ENCODE data around the gene SLIT1.
A peak's percentile ranks its signal among the peaks of the same experiment; 100 is the strongest.

Gene SLIT1

DNA sequence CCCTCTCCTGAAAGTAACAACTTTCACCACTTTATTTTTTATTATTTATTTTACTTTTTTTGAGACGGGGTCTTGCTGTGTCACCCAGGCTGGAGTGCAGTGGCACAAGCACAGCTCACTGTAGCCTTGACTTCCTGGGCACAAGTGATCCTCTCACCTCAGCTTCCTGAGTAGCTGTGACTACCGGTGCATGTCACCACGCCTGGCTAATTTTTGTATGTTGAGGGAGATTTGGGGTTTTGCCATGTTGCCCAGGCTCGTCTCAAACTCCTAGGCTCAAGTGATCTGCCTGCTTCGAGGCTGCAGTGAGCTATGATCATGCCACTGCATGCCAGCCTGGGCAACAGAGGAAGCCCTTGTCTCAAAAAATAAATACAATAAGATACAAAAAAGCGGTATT is 14.9 kb upstream of the SLIT1 start:
- no peak for DNase-seq (ENCODE audit: low read depth in 2 of 2)

DNA sequence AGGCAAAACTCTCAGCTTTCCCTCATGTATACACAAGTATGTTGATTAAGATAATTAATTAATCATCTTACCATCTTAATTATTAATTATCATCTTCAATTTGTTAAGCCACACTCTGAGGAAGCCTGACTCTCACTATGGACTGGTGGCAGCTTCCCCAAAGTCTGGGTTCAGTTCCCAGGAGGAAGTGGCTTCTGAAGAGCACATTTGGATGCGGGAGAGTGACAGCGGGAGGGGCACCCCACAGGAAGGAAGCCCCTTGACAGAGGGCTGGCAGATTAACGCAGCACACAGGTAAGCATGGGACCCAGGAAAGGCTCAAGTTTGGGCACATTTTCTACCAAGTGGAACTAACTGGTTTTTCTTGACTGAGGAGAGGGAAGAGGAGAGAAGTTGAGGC is 13.4 kb upstream of the SLIT1 start:
- DNase-seq (ENCODE audit: low read depth in 2 of 2) = no peak

DNA sequence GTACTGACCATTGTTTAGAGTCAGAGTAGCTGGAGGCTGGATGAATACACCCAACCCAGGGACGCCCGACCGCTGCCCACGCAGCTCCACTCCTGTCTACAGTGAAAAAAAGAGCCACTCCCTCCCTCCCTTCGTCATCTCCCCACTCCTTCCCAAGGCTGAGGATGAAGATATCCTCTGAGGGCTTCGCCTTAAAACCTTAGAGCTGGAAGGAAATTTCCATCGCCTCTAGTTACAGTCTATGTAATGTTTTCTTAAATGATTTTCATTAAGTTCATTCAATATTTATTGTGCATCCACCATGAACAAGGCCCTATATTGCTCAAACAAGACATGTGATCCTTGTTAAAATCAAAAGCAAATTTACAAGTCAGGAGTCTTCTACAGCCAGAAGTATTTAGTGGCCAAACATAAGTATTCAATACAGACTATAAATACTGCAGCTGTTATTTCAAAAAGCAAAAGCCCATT is 11.3 kb upstream of the SLIT1 start:
- no peak for DNase-seq (ENCODE audit: low read depth in 2 of 2)

DNA sequence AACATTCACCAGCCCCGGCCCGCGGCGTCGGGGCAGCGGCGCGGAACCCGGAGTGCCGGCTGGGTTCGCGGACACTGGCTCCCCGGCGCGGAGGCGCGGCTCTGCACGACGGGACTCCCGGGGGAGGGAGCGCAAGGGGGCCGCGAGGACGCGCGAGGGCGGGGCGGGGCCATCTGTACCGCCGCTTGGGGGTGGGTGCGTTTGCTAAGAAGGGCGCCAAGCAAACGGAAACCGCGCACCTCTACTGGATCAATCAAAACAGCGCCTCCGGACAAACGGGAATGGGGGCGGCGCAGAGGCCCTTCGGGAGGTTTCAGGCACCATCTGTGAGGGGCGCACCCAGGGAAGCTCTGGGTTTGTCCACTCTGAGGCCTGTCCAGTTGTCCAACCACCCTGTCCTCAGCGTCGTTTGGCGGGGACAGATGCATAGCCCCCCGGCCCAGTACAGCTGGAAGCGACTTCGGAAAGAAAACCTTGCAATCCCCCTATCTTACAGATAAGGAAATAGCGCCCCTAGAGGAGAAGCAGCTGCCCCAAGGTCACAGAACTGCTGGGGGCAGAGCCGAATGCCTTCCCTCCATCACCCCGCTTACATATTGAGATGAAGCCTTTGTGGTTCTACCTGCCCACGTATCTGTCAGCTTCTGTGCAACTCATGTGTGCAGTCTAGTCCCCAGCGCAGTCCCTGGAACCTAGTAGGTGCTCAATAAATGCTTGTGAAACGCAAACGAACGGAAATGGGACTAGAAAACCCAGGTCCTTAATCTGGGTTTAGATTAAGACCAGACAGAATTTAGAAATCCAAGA is 10.7 kb upstream of the SLIT1 start:
- DNase-seq (ENCODE audit: low read depth in 2 of 2) = peak; percentile 40 to 58

DNA sequence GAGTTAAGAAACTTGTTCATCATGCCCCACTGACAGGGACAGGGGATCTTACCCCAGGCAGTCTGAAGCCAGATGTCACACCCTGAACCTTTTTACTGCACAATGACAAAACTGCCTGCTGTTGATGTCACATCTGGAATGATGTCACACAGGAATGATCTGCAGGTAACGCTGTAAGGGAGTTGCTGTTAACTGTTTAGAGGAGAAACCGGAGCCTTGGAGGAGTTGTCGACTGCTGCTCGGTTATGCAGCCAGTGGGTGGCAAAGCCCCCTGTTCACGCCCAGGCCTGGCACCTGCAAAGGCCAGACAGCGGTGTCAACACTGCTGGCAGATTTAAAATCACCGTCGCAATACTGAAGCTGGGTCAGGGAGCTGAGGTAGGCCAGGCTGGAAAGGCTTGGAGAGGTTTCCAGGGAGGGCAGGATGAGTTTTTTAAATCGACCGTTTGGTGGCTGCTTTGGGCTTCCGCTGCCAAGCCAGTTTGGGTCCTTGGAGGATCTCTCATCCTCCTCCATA is 10.0 kb upstream of the SLIT1 start:
- DNase-seq (ENCODE audit: low read depth in 2 of 2) = no peak

DNA sequence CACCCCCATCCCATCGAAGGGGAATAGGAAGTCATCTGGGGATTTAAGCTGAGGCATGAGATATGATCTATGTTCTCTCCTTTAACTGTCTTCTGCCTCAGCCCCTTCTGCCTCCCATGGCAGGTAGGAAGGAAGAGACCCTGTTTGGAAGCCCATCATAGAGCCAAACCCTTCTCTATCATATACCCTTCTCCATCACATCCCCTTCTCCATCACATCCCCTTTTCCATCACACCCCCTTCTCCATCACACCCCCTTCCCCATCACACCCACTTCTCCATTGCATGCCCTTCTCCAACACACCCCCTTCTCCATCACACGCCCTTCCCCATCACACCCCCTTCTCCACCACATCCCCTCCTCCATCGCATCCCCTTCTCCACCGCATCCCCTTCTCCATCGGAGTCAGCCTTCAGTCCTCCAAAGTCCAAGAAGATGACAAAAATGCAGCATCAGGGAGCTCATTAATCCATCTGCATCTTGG is 7.2 kb upstream of the SLIT1 start:
- DNase-seq (ENCODE audit: low read depth in 2 of 2) = no peak

DNA sequence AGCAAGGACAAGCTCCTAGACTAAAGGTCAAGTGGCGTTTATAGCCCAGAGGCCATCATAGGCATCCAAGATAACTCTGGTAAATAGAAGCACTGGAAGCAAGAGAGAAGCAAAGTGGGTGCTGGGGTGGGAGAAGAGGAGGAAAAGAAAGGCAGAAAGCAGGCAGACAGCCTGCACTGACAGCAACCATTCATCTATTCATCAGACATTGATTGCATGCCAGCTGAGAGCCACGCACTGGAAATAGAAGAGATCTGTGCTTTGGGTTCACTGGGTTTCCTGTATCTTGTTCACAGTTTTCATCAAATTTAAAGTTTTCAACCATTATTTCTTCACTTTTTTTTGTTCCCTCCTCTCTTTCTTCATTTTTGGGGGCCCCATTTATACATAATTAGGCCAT is 4.7 kb upstream of the SLIT1 start:
- no peak for DNase-seq (ENCODE audit: low read depth in 2 of 2)

DNA sequence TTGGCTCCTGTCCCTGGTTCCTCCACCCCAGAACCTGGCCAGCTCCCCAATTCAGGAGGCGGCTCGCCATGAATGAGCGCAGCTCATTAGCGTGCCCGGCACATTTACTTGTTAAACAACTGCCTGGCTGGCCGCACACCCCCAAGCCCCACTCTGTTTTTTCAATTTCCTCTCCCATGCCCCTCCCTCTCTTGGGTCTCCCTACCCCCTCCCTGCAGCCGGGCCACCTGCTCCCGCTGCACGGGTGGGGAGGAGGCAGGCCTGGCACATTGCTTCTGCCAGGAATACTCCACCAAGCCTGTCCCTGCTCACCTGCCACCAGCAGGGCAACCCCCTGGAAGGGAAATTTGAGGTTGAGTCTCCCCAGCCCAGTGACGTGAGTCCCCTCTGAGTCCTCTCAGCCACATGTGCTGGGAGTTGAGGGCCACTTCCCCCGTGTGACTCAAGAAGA is 2.5 kb upstream of the SLIT1 start:
- no peak for DNase-seq (ENCODE audit: low read depth in 2 of 2)

DNA sequence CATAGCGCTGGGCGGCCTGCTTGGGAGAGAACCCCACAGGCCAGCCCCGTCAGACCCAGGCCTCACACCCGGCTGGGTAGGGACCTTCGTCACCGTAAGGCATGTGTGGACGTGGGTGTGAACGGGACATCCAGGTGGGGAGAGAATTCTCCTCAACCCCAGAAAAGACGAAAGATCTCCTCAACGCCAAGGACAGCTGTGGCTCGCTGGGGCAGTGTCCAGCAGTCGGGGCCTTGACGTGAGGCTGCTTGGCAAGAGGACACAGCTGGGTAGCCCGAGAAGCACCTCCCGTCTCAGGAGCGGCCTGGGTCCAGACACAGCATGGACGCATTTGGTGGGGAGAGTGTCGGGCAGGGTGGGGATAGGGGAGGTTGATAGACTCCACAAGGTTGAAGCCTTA is 1.2 kb upstream of the SLIT1 start:
- DNase-seq (ENCODE audit: low read depth in 2 of 2) = no peak

DNA sequence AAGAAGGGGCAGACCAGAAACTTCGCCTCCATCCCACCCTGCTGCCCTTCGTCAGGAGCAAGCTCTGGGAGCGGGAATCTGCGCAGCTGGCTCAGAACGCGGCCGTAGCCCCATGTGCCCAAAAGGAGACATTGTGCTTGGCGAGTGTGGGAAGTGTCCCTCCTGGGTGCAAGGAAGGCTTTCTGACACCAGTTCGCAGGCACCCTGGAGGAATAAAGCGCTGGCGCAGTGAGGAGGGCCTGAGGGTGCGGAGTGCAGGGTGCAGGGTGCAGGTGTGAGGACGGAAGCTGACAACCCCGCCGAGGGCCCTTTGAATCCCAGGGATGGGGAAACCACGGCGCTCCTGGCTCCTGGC is 811 bp downstream of the SLIT1 start:
- no peak for DNase-seq (ENCODE audit: low read depth in 2 of 2)

DNA sequence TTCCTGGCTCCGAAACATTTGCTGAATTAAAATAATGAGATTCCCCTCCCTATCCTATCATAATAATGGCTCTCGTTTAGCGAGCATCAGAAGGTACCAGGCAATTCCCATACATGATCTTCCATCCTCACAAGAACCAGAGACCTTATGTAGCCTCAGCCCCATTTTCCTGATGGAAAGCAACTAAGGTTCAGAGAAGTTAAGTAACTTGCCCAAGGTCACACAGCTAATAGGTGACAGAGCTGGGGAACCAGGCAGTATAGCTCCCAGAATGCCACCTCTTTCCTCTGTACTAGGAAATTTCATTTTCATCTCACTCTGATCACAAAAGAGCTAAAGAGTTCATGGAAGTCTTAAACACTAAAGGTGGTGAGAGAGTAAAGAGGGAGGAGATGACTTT is 2.4 kb downstream of the SLIT1 start:
- DNase-seq (ENCODE audit: low read depth in 2 of 2) = no peak

DNA sequence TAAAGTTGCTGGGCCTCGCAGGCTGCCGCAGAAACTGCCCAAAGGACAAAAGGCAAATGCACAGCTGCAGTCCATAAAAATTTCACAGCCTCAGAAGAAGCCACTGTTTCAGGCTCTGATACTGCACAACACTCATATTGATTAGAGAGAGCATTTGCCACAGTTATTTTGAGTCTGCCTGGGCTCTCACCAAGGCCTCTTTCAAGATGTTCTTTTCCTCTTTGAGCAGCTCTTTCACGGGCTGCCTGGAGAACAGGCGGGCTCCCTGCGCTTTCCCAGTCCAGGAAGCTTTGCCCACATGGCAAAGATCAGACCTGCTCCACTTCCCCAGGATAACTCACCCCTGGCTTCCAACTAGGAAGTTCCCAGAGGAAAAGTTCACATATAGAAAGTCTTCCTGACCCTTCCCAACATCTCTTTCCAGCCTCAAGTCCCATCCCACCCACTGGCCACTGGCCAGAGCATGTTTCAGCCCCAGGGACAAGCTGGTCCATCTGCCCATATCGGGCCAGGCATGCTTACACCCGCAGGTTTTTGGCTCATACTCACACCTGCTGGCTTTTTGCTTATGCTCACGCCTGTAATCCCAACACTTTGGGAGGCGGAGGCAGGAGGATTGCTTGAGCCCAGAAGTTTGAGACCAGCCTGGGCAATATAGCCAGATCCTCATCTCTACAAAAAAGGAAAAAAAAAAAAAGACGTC is 3.3 kb downstream of the SLIT1 start:
- no peak for DNase-seq (ENCODE audit: low read depth in 2 of 2)

DNA sequence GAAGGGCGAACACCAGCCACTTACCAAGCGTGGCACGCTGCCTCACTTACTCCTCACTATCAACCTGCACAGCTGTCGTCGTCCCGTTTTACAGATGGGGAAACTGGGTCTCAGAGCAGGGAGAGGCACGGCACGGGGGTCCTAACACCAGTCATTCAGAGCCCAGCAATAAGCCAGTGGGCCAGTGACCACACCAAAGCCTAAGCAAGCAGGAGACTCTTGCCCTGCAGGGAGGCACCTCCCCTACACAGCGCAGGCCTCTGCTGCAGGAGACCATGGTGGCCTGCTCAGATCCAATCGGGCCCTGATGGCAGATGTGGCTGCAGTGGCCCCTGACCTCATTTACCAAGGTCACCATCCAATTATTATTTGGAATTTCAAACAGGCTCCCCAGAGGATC is 4.8 kb downstream of the SLIT1 start:
- no peak for DNase-seq (ENCODE audit: low read depth in 2 of 2)

DNA sequence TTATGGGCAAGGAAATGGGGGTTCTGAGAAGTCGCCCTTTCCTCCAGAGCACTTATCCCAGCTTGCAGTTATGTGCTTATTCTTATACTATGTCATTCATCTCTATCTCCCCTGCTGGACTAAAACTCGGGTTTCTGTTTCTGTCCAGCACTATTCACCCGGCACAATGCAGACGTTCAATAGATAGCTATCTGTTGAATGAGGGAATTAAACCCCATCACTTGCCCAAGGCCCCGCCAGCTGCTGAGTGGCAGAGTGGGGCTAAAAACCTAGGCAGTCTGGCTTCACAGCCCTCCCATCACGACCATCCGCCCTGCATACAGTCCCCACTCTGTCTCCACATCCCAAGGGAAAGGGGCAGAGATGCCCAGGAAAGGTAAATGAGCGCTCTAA is 5.4 kb downstream of the SLIT1 start:
- no peak for DNase-seq (ENCODE audit: low read depth in 2 of 2)

DNA sequence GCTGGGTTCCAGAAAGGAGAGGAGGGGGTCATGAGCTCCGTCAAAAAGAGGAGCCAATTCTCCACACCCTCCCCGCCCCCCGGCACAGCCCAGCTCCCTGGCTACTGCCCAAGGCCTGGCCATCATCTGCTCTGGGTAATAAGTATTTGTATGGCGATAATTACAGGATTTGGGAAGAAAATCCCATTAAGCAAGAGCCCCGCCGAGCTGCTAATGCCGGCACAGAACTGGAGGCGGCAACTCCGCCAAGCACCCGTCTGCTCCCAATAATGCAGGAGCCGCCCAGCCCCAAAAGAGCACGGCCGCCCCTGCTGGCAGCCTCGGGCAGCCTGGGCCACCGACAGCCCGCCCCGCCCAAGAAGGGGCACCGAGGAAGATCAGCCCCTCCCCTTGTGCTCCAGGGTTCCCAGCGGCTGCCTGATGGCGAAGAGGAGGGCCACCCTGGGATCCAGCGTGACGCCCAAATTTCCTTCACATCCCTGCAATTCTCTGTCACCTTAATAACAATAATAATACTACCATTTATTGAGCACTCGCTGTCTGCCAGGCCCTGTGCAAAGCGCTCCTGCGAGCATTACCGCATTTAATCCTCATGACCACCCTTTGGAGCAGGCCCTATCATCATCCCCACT is 5.9 kb downstream of the SLIT1 start:
- DNase-seq (ENCODE audit: low read depth in 2 of 2) = no peak

DNA sequence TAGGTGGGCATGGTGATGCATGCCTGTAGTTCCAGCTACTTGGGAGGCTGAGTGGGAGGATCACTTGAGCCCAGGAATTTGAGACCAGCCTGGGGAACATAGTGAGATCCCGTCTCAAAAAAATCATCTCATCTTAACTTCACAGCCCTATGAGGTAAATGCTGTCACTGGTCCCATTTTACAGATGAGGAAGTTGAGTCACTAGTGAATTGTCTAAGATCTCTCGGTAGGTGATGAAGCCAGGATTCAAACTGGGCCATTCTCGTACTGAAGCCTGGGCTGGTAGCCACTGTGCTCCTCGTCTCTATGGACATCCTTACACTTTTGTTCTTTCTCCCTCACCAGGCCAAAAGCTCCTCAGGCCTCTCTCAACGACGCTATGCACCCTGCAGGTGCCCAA is 6.4 kb downstream of the SLIT1 start:
- no peak for DNase-seq (ENCODE audit: low read depth in 2 of 2)

DNA sequence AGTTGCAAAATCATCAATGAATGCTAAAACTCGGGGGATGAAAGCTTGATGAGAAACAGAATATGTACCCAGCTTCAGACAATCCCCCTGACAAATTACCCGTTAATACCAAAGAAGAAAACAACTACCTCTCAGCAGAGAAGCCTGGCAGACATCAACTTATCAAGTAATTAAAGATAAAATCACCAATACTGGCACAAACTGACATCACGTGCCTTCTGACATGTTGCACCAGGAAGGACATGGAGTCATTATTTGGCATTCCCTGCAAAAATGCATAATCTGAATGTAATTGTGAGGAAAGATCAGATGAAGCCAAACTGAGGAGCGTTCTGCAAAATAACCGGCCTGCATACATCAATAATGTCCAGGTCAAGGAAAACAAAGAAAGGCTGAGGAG is 7.7 kb downstream of the SLIT1 start:
- DNase-seq (ENCODE audit: low read depth in 2 of 2) = no peak

DNA sequence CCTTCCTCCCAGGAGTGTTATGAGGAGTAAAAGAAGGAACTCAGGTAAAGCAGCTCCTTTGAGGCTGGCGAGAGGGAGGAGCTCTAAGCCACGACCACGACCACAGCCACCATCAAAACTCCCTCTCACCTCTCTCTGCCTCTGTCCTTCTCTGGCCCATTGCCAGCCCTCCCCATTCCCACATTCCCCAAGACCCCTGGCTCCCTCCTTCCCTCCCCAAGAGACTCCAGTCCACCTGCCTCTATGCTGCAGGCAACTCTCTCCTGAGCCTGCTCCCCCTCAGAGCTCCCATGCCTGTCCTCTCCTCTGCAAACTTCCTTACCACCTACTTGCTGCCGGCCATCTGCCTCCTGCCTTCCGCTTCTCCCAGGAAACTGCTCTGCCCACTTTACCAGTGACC is 9.5 kb downstream of the SLIT1 start:
- DNase-seq (ENCODE audit: low read depth in 2 of 2) = no peak

DNA sequence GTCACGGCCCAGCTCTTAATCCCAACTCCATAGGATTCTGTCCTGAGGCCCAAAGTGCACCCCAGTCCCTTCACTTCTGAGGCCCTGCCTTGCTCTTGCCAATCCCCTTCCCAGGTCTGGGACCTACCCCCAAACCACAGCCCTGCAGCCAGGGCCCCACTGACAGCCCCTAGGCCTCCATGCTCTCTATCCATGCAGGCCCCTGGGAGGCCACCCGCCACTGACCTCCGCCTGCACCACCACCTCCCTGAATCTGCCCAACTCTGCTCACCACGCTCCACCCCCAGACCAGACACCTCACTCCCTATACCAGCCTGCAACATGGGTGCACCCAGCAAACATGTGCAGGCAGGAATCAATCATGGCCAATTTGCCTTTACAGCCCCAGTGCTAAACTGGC is 10.2 kb downstream of the SLIT1 start:
- no peak for DNase-seq (ENCODE audit: low read depth in 2 of 2)

DNA sequence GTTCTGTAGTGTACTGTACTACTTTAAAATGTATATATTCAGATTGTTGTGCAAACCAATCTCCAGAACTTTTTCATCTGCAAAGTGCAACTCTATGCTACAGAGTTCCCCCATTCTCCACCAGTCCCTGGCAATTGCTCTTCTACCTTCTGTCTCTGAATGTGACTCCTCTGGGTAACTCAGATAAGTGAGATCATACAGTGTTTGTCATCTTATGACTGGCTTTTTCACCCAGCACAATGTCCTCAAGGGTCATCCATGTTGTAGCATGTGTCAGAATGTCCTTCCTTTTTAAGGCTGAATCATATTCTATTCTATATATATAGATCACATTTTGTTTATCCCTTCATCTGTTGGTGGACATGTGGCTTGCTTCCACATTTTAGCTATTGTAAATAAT is 10.8 kb downstream of the SLIT1 start:
- no peak for DNase-seq (ENCODE audit: low read depth in 2 of 2)

DNA sequence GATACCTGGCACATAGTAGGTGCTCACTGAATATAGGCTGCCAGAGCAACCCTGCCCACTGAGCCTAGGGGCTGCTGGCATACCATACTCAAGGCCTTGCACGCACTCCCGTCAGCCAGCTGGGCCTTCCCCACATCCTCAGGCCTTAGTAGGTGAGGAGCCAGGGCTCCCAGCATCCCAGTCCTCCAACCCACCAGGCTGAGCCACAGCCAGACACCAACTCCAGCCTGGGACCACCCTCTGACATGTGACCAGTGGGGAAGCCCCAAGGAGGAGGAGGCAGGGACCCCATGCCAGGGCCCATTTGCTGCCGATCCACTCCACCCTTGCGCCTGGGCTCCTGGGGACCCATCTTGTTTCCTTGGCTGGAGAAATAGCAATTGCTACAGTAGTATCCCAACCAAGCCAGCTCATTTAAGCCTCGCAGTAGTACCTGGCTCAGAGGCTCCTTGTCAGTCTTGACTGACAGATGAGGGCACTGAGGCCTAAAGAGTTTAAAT is 11.4 kb downstream of the SLIT1 start:
- no peak for DNase-seq (ENCODE audit: low read depth in 2 of 2)

DNA sequence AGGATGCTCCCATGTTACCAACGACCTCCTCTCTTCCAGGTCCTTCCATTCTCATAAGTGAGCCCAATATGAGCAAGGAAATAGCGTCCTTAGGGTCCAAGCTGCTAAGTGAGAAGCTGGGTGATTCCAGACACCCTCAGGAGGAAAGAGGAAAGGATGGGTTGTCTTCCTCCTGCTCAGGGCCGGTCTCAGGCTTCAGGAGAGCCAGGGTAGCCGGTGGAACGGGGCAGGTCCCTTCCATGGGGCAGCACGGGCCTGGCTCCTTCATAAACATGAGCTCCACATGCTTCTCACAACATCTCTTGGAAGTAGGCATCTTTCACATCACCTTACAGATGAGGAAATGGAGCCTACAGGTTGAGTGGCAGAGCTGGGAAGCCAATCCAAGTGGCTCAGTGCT is 12.7 kb downstream of the SLIT1 start:
- no peak for DNase-seq (ENCODE audit: low read depth in 2 of 2)
